ENCODE data around the gene CHRNA7.

- TF ChIP-seq POLR2A (IDR thresholded peaks at IDR 0.05) = no peak
- TF ChIP-seq CTCF (IDR thresholded peaks at IDR 0.05) = no peak
These were observed 76.4 kb downstream of the CHRNA7 start for GRCh38 chr15:32106401-32107381.

Measured in esophagus squamous epithelium (tissue), 4 donors.